Activated T-helper 17 cell treated with anti-CD3 and anti-CD28 coated beads, Interleukin-2, amount 50 U/mL, for 72 hours (primary cell): ENCODE data around the gene SNTB2. TPM values are rescaled to one million over a fixed set of nuclear protein-coding genes. Genes with fewer than 3 reads are reported as not detected.
A peak's percentile ranks its signal among the peaks of the same experiment; 100 is the strongest.

Experiments used
- ATAC-seq: fragments of 150-1000 bp; cut with Tn5 transposase; replicated peaks from 2 replicates; pipeline ENCODE4 v1.10.0; 2021; ENCODE audit warnings: mild to moderate bottlenecking, moderate library complexity
- H3K27ac Mint-ChIP-seq: one replicate; pipeline ENCODE4 v1.8.0; 2022; ENCODE audit warnings: mixed read lengths
- H3K27me3 Mint-ChIP-seq: one replicate; pipeline ENCODE4 v1.8.0; 2022; ENCODE audit warnings: mixed read lengths
- H3K36me3 Mint-ChIP-seq: one replicate; pipeline ENCODE4 v1.8.0; 2022; ENCODE audit warnings: low read depth, mild to moderate bottlenecking, mixed read lengths
- H3K4me1 Mint-ChIP-seq: one replicate; pipeline ENCODE4 v1.8.0; 2022; ENCODE audit warnings: mixed read lengths
- H3K4me3 Mint-ChIP-seq: one replicate; pipeline ENCODE4 v1.8.0; 2022; ENCODE audit warnings: mild to moderate bottlenecking, mixed read lengths
- H3K9me3 Mint-ChIP-seq: one replicate; pipeline ENCODE4 v1.8.0; 2022; ENCODE audit warnings: mixed read lengths
- total RNA-seq, 2 donors: library from RNA; stranded (reverse); gene quantifications; one replicate each; pipeline ENCODE4 v1.2.3, GENCODE V29; 2022

SNTB2 gene
- total RNA-seq, 2 donors from 2014 or later, result 21.0 to 22.9 TPM

DNA sequence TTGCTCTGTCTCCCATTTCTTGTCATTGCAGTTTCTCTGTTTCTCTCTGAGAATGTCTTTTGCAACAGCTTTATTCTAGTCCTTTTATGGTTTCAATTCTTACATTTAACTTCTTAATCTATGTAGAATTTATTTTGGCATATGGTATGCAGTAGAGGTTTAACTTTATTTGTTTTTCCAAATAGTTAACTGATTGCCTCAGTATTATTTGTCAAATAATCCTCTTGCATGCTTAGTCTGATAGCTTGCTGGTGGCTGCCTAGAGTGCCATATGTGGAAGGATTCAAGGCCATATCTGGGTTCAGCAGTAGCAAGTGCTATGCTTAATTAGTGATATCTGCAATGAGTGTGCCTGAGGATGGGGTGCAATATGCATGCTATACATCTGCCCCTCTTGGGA, 6.9 kb downstream of the SNTB2 start:
- peaks cover 19% of the 10 kb centered on the region for H3K4me1 Mint-ChIP-seq
- no peak overlapping the region for H3K4me3 Mint-ChIP-seq
- H3K27ac Mint-ChIP-seq, result no peak overlapping the region
- ATAC-seq, result no peak
- no peaks in the 10 kb centered on the region for H3K9me3 Mint-ChIP-seq
- H3K36me3 Mint-ChIP-seq, result no peaks in the 10 kb centered on the region
- no peaks in the 10 kb centered on the region for H3K27me3 Mint-ChIP-seq

- Mint-ChIP-seq H3K27ac (no peak overlapping the region), H3K27me3 (no peaks in the 10 kb centered on the region), H3K4me1 (peaks cover 19% of the 10 kb centered on the region), H3K4me3 (no peak overlapping the region), H3K9me3 (no peaks in the 10 kb centered on the region), H3K36me3 (no peaks in the 10 kb centered on the region)
- ATAC-seq, result no peak
These were observed 7.5 kb downstream of the SNTB2 start for GRCh38 chr16:69194488-69194887.

DNA sequence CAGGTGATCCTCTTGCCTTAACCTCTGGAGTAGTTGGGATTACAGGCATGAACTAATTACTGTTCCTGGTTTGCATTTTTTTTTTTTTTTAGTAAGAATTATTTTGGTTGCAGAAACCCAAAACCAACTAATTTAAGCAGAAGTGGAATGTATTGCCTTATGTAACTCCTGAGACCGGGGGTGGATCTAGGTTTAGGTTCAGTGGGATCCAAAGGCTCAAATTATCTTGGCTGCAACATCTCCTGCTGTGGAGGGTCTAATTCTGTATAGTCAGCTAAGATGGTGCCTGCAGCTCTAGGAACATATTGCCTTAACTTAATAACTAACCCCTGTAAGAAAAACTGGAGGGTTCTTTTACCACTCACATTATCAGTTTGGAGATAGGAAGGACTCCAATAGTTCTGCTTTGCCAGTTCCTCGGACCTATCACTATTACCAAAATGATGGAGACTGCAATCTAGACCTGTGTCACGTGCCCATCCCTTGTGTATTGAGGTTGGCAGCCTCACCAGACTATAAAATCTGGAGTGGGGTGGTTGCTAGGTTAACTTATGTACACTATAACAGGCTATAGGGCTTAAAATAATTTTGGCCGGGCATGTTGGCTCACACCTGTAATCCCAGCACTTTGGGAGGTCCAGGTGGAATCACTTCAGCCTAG, 8.5 kb downstream of the SNTB2 start:
- Mint-ChIP-seq H3K9me3 (no peaks in the 10 kb centered on the region), H3K36me3 (no peaks in the 10 kb centered on the region), H3K27me3 (no peaks in the 10 kb centered on the region), H3K27ac (no peak overlapping the region), H3K4me1 (peaks cover 14% of the 10 kb centered on the region), H3K4me3 (no peak overlapping the region)
- ATAC-seq, result no peak

- H3K4me3 Mint-ChIP-seq, result no peak overlapping the region
- ATAC-seq, result no peak
- H3K4me1 Mint-ChIP-seq, result peaks cover 4% of the 10 kb centered on the region
- no peaks in the 10 kb centered on the region for H3K9me3 Mint-ChIP-seq
- H3K27me3 Mint-ChIP-seq, result no peaks in the 10 kb centered on the region
- H3K36me3 Mint-ChIP-seq, result no peaks in the 10 kb centered on the region
- no peak overlapping the region for H3K27ac Mint-ChIP-seq
These were observed 10.6 kb downstream of the SNTB2 start for GRCh38 chr16:69197573-69197972.

DNA sequence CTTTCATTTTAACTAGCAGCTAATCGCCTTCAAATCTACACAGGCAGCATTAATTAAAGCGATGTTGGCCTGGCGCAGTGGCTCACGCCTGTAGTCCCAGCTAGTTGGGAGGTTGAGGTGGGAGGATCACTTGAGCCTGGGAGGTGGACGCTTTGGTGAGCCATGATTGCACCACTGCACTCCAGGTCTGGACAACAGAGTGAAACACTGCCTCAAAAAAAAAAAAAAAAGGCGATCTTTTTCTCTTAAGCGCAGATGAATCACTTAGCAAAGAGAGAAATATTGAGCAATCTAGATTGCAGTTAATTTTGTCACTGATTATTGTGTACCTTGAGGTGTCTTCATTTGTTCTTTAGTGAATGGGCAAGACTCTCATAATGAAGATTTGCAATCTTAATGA, 12.4 kb downstream of the SNTB2 start:
- Mint-ChIP-seq H3K4me3 (no peak overlapping the region), H3K27ac (no peak overlapping the region), H3K4me1 (peaks cover 7% of the 10 kb centered on the region), H3K9me3 (no peaks in the 10 kb centered on the region), H3K27me3 (no peaks in the 10 kb centered on the region), H3K36me3 (no peaks in the 10 kb centered on the region)
- no peak for ATAC-seq

DNA sequence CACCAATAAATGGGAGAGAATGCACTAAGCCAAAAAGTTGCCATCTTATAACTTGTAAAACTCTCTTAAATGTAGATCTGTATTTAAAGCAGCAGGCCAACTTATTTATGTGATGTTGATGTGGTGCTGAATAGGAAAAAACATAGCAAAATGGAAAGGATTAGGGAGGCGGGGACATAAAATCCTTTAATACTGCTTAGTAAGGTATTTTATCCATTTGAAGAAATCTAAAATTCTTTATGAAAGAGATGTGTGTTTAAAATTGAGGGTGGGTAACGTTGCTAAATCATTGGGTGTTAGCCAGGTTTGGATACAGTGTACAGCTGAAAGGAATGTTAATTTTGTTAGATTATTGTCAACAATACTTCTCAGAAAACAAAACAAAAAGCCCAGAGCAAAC, 14.3 kb downstream of the SNTB2 start:
- Mint-ChIP-seq H3K4me1 (peaks cover 17% of the 10 kb centered on the region), H3K4me3 (no peak overlapping the region), H3K27ac (no peak overlapping the region), H3K9me3 (no peaks in the 10 kb centered on the region), H3K27me3 (no peaks in the 10 kb centered on the region), H3K36me3 (no peaks in the 10 kb centered on the region)
- no peak for ATAC-seq

DNA sequence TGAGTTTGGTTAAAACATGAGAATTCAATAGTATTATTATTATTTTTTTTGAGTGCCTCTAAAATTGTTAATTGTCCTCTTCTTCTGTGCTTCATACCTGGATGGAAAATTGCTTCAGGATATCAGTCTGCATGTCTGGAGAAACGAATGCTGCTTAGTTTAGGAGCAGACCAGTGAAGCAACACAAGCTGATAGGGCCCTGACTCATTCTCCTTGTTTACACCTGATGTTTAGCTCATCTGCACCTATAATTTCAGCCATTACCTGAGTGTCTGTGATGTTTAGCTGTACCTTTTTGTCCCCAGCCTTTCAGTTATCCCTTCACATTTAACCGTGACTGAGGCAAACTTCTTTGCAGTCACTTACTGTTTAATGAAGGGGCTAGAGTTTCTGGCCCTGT, 14.8 kb downstream of the SNTB2 start:
- H3K9me3 Mint-ChIP-seq, result no peaks in the 10 kb centered on the region
- no peaks in the 10 kb centered on the region for H3K36me3 Mint-ChIP-seq
- no peak overlapping the region for H3K27ac Mint-ChIP-seq
- H3K4me1 Mint-ChIP-seq, result peaks cover 17% of the 10 kb centered on the region
- ATAC-seq, result no peak
- no peak overlapping the region for H3K4me3 Mint-ChIP-seq
- H3K27me3 Mint-ChIP-seq, result no peaks in the 10 kb centered on the region

- ATAC-seq, result no peak
- H3K4me3 Mint-ChIP-seq, result peak overlapping the region; percentile 40
- no peaks in the 10 kb centered on the region for H3K36me3 Mint-ChIP-seq
- peaks cover 14% of the 10 kb centered on the region for H3K4me1 Mint-ChIP-seq
- H3K9me3 Mint-ChIP-seq, result no peaks in the 10 kb centered on the region
- H3K27me3 Mint-ChIP-seq, result no peaks in the 10 kb centered on the region
- peak overlapping the region; percentile 44 for H3K27ac Mint-ChIP-seq
These were observed 17.2 kb downstream of the SNTB2 start for GRCh38 chr16:69204172-69204571.

- no peak overlapping the region for H3K27ac Mint-ChIP-seq
- no peaks in the 10 kb centered on the region for H3K36me3 Mint-ChIP-seq
- H3K27me3 Mint-ChIP-seq, result no peaks in the 10 kb centered on the region
- H3K9me3 Mint-ChIP-seq, result no peaks in the 10 kb centered on the region
- no peak overlapping the region for H3K4me3 Mint-ChIP-seq
- peaks cover 7% of the 10 kb centered on the region for H3K4me1 Mint-ChIP-seq
- ATAC-seq, result no peak
These were observed 22.8 kb downstream of the SNTB2 start for GRCh38 chr16:69209735-69210134.

GRCh38 chr16:69217433-69217832, 30.5 kb downstream of the SNTB2 start:
- H3K4me1 Mint-ChIP-seq, result peaks cover 11% of the 10 kb centered on the region
- H3K36me3 Mint-ChIP-seq, result no peaks in the 10 kb centered on the region
- no peaks in the 10 kb centered on the region for H3K27me3 Mint-ChIP-seq
- no peak overlapping the region for H3K4me3 Mint-ChIP-seq
- peak; percentile 92 for ATAC-seq
- no peak overlapping the region for H3K27ac Mint-ChIP-seq
- no peaks in the 10 kb centered on the region for H3K9me3 Mint-ChIP-seq

DNA sequence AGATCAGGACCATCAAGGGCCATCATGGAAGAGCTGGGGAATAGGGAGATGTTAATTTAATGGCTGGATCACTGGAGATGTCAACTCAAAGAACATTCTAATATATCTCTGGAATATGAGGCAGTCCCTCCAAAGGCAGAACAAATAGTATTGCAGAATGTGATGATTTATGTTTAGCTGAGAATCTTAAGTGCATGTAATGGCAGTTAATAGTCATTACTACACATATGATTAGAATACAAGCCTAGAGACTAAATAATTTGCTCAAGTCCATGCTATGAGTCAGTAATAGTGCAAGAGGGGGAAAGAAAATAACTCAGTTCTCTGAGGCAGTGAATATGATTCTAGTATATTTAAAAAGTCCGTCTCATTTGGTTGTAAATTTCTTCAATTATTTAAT, 32.3 kb downstream of the SNTB2 start:
- H3K27me3 Mint-ChIP-seq, result no peaks in the 10 kb centered on the region
- H3K4me3 Mint-ChIP-seq, result no peak overlapping the region
- no peaks in the 10 kb centered on the region for H3K9me3 Mint-ChIP-seq
- peaks cover 5% of the 10 kb centered on the region for H3K36me3 Mint-ChIP-seq
- ATAC-seq, result no peak
- H3K27ac Mint-ChIP-seq, result no peak overlapping the region
- peaks cover 15% of the 10 kb centered on the region for H3K4me1 Mint-ChIP-seq

DNA sequence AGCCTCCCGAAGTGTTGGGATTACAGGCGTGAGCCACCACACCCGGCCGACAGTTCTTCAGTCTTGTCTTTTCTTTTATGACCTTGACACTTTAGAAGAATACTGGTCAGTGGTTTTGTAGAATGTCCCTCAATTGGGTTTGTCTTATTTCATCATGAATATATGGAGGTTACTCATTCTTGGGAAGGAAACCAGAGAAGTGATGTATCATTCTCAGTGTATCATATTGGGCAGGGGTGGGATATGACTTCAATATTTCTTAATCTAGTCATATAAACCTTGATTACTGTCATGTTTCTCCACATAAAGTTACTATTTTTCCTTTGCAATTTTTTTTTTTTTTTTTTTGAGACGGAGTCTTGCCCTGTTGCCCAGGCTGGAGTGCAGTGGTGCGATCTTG, 36.9 kb downstream of the SNTB2 start:
- no peaks in the 10 kb centered on the region for H3K27me3 Mint-ChIP-seq
- H3K27ac Mint-ChIP-seq, result no peak overlapping the region
- H3K36me3 Mint-ChIP-seq, result peaks cover 5% of the 10 kb centered on the region
- peak; percentile 75 for ATAC-seq
- H3K4me1 Mint-ChIP-seq, result peaks cover 9% of the 10 kb centered on the region
- H3K9me3 Mint-ChIP-seq, result no peaks in the 10 kb centered on the region
- H3K4me3 Mint-ChIP-seq, result no peak overlapping the region

DNA sequence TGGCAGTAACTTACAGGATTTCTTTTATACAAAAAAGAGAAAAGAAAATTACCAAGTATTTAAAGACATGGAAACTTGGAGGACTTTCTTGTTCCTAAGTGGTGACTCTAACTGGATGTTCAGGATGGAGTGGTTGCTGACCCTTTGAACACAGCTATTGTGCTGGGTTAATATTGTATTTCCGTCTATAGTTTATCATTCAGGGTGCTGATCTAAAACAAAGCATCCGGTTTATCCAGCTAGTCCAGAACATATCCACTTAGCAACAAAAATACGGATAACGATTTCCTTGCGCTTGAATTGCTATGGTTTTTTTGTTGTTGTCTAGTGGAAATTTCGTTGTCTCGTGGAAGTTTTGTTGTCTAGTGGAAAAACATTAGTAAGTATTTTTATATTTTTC, 38.2 kb downstream of the SNTB2 start:
- Mint-ChIP-seq H3K27ac (no peak overlapping the region), H3K4me1 (peaks cover 4% of the 10 kb centered on the region), H3K36me3 (peaks cover 5% of the 10 kb centered on the region), H3K9me3 (no peaks in the 10 kb centered on the region), H3K4me3 (no peak overlapping the region), H3K27me3 (no peaks in the 10 kb centered on the region)
- no peak for ATAC-seq

GRCh38 chr16:69233124-69233523, 46.2 kb downstream of the SNTB2 start:
- no peak for ATAC-seq
- H3K27me3 Mint-ChIP-seq, result no peaks in the 10 kb centered on the region
- H3K9me3 Mint-ChIP-seq, result no peaks in the 10 kb centered on the region
- H3K27ac Mint-ChIP-seq, result no peak overlapping the region
- no peak overlapping the region for H3K4me3 Mint-ChIP-seq
- H3K36me3 Mint-ChIP-seq, result no peaks in the 10 kb centered on the region
- H3K4me1 Mint-ChIP-seq, result no peaks in the 10 kb centered on the region

- H3K36me3 Mint-ChIP-seq, result no peaks in the 10 kb centered on the region
- no peaks in the 10 kb centered on the region for H3K27me3 Mint-ChIP-seq
- no peak for ATAC-seq
- H3K4me3 Mint-ChIP-seq, result no peak overlapping the region
- no peaks in the 10 kb centered on the region for H3K4me1 Mint-ChIP-seq
- H3K9me3 Mint-ChIP-seq, result no peaks in the 10 kb centered on the region
- no peak overlapping the region for H3K27ac Mint-ChIP-seq
These were observed 47.5 kb downstream of the SNTB2 start for GRCh38 chr16:69234460-69234859.

DNA sequence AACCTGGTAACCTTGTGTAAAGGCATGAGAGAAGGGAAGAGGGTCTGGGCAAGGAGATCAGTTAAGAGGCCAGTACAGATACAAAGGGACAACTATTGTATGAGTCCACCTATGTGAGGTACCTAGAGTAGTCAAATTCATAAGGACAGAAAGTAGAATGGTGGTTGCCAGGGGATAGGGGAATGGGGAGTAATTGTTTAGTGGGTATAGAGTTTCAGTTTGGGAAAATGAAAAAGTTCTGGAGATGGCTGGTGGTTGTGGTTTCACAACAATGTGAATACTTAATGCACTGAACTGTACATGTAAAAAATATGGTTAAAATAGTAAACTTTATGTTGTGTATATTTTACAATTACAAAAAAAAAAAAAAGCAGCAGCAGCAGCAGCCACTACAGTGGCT, 49.4 kb downstream of the SNTB2 start:
- H3K27me3 Mint-ChIP-seq, result no peaks in the 10 kb centered on the region
- H3K4me3 Mint-ChIP-seq, result no peak overlapping the region
- ATAC-seq, result no peak
- H3K4me1 Mint-ChIP-seq, result no peaks in the 10 kb centered on the region
- H3K36me3 Mint-ChIP-seq, result no peaks in the 10 kb centered on the region
- H3K27ac Mint-ChIP-seq, result no peak overlapping the region
- no peaks in the 10 kb centered on the region for H3K9me3 Mint-ChIP-seq
